Endometrium (tissue), 2 donors: Measurements from ENCODE around the gene ZNF23.

Source experiments
- FAIRE-seq: peaks from 2 replicates; lab custom pipeline; 2012; peaks lifted over from hg19 to GRCh38; lab: Jason Lieb, UNC
- donor health status: control.
- donor health status: control.

Gene ZNF23

DNA sequence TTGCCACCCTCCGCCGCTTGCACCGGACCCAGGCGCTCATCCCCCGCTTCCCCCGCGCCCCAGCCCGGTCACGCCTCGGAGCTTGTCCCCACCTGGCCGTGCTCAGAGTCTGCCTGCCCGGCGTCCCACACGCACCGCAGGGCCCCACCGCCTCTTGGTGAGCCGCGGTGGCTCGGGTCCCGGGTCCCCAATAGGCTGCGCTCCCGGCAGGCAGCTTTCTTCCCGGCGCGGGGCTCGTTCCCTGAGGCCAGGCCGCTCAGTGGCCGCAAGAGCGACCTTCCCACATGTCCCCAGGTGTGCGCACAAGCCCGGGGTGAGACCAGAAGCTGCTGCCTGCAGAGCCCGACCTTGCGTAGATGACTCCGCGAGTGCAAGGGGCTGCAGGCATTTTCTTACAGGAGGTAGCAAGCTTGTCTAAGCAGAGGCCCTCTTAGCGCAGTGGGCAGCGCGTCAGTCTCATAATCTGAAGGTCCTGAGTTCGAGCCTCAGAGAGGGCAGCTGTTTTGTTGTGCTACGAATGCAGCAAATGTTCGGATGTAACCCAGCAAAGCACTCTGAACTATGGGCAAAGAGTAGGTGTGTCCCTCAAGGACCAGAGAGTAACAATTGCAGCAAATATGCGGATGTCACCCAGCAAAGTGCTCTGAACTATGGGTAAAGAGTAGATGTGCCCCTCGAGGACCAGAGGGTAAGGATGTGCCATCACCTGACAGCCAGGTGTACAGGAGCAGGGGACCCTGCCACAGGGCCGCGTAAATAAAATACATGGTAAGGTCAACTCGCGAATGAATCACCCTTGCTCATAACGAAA is 35.8 kb downstream of the ZNF23 start:
- FAIRE-seq: no peak

DNA sequence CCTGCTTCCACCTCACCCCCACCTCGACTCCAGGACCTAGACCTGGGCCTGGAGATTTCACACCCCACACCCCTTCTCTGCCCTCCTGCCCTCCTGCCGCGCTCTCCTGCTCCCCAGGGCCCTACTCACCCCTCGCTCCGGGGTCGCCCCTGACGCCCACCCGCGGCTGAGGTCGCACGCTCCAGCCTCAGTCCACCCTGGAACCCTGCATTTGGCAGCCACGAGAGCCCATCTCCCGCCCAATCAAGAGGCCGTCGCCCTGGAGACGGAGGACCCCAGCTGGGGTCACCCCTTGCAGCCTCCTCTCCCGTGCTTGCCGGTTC is 36.3 kb downstream of the ZNF23 start:
- FAIRE-seq: no peak

DNA sequence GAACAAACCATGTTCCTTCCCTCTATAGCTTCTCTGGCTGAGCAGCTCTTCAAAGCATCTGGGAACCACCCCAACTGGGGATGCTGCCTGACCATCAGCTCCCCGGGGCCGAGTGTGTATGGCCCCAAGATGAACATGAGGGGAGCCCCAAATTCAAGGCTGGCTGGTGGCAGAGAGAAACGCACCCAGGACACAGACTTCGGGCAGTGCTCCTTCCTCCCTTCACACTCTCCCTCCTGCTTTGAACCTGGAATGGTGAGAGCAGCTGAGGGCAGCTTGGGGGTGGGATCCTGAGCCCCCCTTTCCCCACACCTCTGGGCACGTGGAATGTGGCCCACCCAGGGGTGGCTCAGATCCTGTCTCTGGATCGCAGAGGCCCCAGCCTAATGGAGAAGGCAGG is 37.4 kb downstream of the ZNF23 start:
- no peak for FAIRE-seq

DNA sequence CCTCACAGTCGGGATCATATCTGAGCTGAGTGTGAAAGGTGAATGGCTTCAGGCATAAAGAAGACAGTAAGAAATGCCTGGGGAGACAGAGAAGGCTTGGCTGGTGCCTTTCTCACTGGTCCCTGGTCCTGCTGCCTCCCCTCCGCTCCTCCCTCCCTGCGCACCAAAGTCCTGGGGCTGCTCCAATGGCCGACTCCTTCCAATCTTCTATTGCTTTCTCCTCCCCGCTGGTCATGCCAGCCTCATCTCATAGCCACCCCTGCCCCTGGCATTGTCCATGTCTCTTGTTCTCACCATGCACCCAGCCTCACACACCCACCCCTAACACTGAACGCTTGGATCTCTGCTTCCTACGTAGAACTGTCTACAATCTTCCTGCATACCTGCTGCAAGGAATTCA is 38.2 kb downstream of the ZNF23 start:
- no peak for FAIRE-seq

DNA sequence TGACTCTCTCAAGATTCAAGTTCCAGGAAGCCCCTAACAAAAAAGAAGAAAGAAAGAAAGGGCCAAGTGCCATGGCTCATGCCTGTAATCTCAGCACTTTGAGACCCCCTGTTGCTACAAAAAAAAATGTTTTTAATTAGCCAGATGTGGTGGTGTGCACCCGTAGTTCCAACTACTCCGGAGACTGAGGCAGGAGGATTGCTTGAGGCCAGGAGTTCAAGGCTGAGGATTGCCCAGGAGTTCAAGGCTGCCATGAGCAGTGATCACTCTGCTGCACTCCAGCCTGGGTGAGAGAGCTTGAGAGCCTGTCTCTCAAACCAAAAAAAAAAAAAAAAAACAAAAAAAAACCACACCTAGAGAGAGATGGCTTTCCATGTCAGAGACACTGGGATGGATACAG is 39.0 kb downstream of the ZNF23 start:
- FAIRE-seq: no peak

DNA sequence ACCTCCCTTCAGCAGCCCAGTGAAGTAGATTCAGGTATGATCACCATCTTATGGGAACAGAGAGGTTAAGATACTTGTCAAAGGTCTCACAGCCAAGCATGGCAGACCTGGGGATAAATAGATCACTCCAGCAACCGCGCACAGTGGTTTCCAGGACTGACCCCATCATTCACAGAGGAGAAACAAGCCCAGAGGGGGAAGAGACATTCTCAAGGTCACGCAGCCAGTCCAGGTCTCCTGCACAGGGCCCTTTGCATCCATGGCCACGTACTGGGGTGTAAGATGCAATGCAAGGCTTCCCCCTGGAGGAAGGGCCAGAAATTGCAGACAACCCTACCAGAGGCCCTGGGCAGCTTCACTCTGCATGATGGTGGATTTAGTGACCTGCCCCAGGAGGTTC is 40.1 kb downstream of the ZNF23 start:
- no peak for FAIRE-seq

DNA sequence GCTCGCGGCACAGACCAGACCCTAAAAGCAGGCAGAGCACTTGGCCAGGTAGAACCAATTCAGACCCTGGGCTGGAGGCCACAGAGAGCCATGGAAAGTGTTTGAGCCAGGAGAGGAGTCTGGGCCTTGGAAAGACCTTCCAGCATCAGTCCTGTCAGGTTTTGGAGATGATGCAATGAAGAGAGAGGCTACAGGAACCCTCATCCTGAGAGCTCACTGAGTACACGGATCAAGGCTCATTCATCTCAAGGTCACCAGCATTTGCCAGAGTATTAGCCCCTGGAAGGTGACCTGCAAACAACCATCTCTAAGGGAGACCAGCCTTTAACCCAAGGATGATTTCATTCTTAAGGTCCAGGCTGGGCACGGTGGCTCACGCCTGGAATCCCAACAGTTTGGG is 48.0 kb downstream of the ZNF23 start:
- FAIRE-seq: no peak

DNA sequence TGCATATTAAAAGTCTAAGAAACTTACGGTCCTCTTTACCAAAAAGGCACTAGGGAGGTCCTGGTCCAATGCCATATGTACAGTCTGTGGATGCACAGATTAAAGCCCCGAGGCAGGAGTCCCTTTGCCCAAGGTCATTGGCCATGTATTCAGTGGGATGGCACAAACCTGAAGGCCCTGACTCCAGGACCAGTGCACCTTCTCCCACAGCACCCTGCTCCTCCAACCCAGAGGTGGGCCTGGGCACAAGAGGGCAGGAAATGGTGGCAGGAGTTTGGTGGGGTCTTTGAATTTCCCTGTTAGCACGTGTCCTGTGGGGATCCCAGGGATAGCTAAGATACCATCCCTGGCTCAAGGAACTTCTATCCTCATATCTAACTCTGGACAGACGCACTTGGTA is 48.7 kb downstream of the ZNF23 start:
- no peak for FAIRE-seq

DNA sequence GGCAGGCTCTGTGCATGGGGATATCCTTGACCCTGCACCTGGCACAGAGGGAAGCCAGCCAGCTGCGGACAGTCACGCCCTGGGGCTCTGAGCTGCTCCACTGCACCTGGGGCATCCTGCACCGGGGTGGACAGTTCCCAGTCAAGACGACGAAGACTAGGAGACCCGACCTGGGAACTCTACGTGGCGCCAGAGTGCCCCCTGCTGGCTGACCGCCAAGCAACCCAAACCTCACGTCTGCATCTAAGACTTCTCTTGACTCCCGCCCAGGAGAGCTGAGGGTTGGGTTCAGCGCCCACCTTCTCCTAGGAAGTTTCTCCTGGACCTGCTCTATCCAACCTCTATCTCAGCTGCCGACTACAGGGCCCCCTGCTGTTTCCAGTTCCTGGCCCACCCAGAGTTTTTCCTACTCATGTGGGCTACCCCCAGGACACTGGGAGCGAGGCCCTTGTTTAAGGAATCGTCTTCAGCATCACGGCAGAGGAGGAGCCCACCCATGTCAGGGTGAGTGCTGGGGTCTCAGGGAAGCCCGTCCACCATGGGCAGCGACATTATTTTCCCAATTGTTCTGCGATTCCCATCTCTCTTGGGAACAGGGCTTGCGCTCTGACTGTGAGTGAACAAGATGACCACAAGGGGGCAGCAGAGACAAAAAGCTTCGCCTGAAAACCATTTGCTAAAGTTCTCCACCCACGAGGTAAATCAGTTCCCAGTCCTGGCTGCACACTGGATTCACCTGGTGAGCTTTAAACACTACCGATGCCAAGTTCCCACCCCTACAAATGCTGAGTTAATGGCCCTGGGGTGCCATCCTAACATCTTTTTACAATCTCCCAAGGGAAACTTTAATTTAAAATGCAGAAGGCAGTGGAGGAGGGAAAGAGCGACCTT is 49.5 kb downstream of the ZNF23 start:
- no peak for FAIRE-seq

DNA sequence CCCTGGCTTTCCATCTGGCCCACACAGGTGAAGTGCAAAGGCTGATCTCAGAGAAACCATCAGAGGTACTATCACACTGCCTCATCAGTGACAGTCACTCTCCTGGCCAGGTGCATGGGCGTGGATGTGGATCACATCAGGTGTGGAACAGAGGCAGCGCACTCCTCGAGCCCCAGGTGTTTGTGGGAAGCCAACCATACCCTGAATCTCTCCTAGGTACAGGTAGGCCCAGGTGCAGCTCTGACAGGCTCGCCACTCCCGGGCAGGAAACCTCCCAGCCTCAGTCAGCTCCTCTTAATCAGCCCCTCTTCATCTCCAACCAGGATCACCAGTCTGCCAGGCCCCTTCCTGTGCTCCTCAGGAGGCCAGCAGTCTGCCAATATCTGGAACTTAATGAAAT is 51.9 kb downstream of the ZNF23 start:
- no peak for FAIRE-seq

DNA sequence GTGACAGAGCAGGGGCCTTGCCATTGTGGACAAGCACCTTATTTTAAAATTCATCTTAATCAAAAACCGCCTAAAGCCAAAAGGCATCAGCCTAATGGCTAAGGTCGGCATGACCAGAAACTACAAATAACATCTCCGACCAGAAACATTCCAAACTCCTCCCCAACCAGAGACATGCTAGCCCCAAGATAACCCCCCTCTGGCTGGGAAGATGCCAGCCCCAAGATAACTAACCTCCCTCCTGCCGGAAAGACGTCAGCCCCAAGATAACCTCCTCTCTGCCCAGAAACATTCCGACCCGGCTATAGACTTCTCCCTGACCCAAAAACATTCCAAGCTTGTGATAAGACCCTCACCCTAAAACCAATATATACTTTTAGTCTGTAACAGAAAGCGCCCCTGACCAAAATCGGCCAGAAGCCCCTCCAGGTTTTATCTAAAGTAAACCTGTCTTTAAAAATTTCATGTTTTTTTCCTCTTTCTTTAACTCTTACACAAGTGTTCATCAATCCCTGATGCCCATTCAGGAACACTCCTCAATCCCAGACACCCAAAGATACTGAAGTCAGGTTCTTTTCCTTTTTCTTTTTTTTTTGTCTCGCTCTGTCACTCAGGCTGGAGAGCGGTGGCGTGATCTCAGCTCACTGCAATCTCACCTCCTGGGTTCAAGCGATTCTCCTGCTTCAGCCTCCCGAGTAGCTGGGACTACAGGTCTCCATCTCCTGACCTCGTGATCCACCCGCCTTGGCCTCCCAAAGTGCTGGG is 52.9 kb downstream of the ZNF23 start:
- FAIRE-seq: no peak

DNA sequence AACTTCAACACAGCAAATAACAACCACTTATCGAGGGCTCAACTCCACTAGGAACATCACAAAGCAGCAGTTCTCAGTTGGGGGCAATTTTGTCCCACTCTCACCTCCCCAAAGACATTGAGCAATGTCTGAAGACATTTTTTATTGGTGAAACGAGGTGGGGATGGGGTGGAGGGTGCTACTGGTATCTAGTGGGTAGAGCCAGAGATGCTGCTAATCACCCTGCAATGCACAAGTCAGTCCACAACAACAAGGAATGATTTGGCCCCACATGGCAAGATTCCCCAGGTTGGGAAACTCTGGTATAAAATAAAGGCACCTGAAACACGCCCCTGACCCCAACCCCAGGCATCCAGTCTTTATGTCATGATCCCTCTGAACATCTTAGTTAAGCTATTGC is 53.5 kb downstream of the ZNF23 start:
- FAIRE-seq: no peak

DNA sequence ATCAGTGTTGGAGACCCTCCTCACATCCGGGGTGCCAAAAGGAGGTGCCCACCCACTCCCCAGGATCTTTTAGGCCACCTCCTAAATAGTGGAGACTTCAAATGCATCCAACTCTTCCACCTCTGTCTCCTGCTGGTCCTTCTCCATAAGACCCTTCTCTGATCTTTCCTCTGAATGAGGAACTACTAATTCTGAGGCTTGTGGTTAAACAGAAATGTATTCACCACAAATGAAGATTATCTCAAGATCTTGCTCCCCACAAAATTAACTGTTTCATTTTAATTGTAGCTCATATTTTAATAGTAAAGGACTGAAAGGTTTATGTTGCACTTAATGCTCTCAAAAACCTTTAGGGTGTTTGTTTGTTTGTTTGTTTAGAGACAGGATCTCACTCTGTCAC is 54.3 kb downstream of the ZNF23 start:
- FAIRE-seq: no peak

DNA sequence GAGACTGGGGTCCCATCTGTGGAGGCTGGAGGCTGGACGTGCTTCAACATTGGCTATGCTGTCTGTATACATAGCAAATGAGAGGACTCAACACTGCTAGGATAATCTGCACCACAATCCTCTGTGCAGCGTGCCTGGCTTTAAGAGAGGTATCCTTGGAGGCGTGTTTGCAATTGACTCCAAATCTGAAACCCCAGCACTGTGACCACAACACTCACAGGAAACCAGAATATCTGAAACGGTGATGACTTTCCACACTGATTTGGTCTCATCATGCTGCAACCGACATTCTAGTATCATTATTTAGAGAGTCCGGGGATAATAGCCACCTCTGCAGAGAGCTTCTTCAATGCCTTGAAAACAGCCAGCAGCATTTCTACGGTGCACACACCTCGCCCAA is 55.3 kb downstream of the ZNF23 start:
- FAIRE-seq: no peak

DNA sequence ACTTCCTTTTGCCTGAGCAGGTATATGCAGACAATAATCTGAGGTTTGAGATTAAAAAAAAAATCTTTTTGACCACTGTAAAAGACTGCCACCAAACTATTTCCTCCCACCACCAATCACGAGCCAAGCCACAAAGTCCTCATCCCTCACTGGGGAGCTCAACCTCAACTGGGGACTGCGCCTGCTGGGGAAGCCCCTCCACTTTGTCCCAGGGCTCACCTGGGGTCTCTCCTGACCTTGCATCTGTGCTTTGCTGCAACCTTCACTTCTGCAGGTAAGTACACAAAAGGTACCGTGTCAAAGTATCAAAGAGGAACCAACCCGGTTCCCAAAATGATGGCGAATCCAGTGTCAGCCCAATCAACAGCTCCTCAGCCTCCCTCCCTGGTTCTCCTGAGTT is 55.7 kb downstream of the ZNF23 start:
- no peak for FAIRE-seq

DNA sequence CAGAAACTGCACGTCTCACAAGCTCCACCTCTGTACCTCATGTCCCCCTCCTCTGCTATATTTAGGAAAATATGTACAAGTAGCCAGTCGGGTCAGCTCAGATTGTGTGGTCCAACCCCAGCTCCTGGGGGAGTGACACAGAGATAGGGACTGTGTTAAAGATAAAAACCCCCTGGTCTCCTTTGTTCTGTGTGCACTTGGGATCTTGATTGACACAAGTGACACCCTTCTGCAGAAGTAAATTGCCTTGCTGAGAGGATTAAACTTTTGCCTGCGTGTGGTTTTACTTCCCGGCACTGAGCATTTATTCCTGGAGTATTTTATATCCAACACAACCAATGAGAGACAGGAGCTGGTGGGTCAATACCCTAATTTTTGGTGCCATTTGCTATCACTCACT is 57.7 kb downstream of the ZNF23 start:
- FAIRE-seq: no peak

DNA sequence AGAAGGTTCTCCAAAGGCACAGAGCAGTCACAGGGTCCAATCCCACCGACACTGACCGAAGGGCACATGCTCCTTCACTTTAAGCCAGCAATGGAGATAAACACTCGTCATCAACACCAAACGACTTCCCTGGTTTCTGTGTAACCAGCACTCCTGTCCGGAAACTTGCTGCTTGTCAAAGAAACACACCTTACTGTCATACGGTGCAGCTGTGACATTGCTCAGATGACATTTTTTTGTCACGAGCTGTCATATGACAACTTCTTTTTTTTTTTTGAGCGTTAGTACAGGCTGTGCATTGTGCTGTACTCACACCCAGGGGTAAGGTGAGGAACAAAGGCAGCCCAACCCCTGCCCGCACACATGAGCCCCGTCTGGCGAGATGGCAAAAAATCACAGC is 59.4 kb downstream of the ZNF23 start:
- no peak for FAIRE-seq

DNA sequence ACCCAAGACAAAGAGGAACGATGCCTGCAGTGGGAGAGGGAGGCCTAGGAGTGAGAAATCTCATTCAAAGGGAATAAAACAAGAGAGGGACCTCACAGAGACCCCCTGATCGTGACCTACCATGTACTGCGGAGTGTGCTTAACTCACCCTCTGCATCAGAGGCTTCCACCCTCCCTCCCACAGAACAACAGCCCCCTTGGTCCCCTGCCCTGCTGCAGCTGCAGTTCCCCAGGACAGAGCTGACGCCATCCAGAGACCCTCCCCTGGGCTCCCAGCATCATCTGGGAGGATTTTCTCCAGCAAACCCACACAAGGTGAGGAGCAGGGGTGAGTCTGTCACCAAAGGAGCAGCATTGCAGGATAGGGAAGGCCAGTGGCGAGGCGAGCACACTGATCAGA is 60.0 kb downstream of the ZNF23 start:
- FAIRE-seq: no peak

DNA sequence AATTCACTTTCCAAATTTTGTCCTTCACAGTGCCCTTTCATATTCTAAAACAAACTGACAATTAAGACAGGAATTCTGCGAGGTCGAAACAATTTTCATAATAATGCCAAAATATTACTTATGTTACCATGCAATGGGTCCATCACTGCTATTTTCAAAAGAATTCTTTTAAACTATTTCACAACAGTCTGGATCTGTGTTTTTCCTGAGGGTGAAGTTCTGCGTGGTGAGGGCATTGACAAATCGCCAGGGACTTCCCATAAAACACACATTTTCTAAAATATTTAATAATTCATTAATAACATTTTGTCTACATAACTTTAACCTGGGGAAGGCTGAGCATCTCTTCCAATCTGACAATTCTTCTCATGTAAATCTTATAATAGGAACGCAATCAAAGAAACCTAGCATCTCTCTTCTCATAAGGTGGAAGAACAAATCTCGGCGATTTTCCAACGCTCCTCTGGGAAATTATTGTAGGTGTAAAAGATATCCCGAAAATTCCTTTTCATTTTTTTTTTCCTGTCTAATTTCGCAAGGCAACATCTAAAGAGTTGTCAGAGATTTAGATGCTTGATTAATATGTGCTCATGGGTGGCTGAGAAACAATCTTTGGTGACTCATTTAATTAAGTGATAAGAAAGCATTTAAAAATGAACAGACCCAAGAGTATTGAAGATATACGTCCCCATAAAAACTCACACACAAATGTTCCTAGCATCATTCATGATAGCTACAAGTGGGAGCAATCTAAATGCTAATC is 62.1 kb downstream of the ZNF23 start:
- FAIRE-seq: no peak
